Measurements from ENCODE around the gene HPDL.

The HPDL gene

GRCh38 chr1:45334308-45335245 lies 7.9 kb downstream of the HPDL start:
- peaks cover 46% of the 10 kb centered on the region for H3K36me3 ChIP-seq (ENCODE audit: control insufficient read depth, low read length)
- H3K27ac ChIP-seq (ENCODE audit: low read depth, low read length): 0 out of 2 replicates have a peak overlapping the region, but pooled peaks have one; percentile 0
- H3K27me3 ChIP-seq (ENCODE audit: control insufficient read depth, low read length): no peaks in the 10 kb centered on the region
- H4K20me1 ChIP-seq (ENCODE audit: control insufficient read depth, insufficient read depth, low read depth, low read length): no peaks in the 10 kb centered on the region
- peaks cover 20% of the 10 kb centered on the region for H3K79me2 ChIP-seq (ENCODE audit: control insufficient read depth, low read length)
- TF ChIP-seq EZH2phosphoT487 (IDR thresholded peaks at IDR 0.05; ENCODE audit: borderline replicate concordance, low read length): no peak
- TF ChIP-seq CTCF (IDR thresholded peaks at IDR 0.05; ENCODE audit: low read depth, low read length, poor library complexity, severe bottlenecking): peak; percentile 53
- H3K4me1 ChIP-seq (ENCODE audit: control insufficient read depth, low read length): peaks cover 29% of the 10 kb centered on the region
- no peak overlapping the region for H3K4me3 ChIP-seq (ENCODE audit: low read length)
- H3F3A ChIP-seq (ENCODE audit: control insufficient read depth, insufficient read depth): peaks cover 20% of the 10 kb centered on the region
- peak overlapping the region; percentile 38 for H3K4me2 ChIP-seq (ENCODE audit: low read length)
- H3K9me2 ChIP-seq (replicated peaks; ENCODE audit: control insufficient read depth, low read length): no peaks in the 10 kb centered on the region
- peaks cover 5% of the 10 kb centered on the region; the same call in 1 of the 2 replicates for H3K9me3 ChIP-seq (ENCODE audit: control insufficient read depth, insufficient read depth, low read length)

DNA sequence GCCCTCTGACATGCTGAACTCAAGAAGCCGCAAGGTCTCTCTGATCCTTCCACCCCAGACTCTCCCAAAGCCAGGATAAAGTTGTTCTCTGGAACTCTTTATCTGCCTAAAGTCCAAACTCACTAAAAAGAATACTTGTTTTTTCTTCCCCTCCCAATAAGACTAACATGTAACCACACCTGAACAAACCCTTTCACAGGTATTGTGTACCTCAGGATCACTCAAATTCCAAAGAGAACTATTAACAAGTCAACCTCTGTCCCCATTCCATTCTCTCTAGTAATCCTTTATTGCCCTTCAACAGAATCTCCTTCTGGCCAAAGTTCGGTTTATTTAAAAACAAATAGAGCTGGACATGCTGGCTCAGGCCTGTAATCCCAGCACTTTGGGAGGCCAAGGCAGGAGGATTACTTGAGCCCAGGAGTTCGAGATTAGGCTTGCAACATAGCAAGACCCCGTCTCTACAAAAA lies 9.2 kb downstream of the HPDL start:
- no peak for TF ChIP-seq CTCF (IDR thresholded peaks at IDR 0.05; ENCODE audit: low read depth, low read length, poor library complexity, severe bottlenecking)
- TF ChIP-seq EZH2phosphoT487 (IDR thresholded peaks at IDR 0.05; ENCODE audit: borderline replicate concordance, low read length): no peak
- H3K4me1 ChIP-seq (ENCODE audit: control insufficient read depth, low read length): peaks cover 29% of the 10 kb centered on the region

GRCh38 chr1:45337630-45338325 lies 11.1 kb downstream of the HPDL start:
- H3K27ac ChIP-seq (ENCODE audit: low read depth, low read length): peak overlapping the region; percentile 87; the same call in 1 of the 2 replicates
- H4K20me1 ChIP-seq (ENCODE audit: control insufficient read depth, insufficient read depth, low read depth, low read length): no peaks in the 10 kb centered on the region
- peak overlapping the region; percentile 96 for H3K4me2 ChIP-seq (ENCODE audit: low read length)
- peak overlapping the region; percentile 88; the same call in 1 of the 2 replicates for H3K4me3 ChIP-seq (ENCODE audit: low read length)
- H3F3A ChIP-seq (ENCODE audit: control insufficient read depth, insufficient read depth): peaks cover 20% of the 10 kb centered on the region; the same call in 1 of the 2 replicates
- H3K9me2 ChIP-seq (replicated peaks; ENCODE audit: control insufficient read depth, low read length): no peaks in the 10 kb centered on the region
- peaks cover 50% of the 10 kb centered on the region for H3K79me2 ChIP-seq (ENCODE audit: control insufficient read depth, low read length)
- H3K36me3 ChIP-seq (ENCODE audit: control insufficient read depth, low read length): peaks cover 65% of the 10 kb centered on the region
- TF ChIP-seq CTCF (IDR thresholded peaks at IDR 0.05; ENCODE audit: low read depth, low read length, poor library complexity, severe bottlenecking) (no peak), EZH2phosphoT487 (IDR thresholded peaks at IDR 0.05; ENCODE audit: borderline replicate concordance, low read length) (no peak)
- peaks cover 5% of the 10 kb centered on the region; the same call in 1 of the 2 replicates for H3K9me3 ChIP-seq (ENCODE audit: control insufficient read depth, insufficient read depth, low read length)
- peaks cover 42% of the 10 kb centered on the region for H3K4me1 ChIP-seq (ENCODE audit: control insufficient read depth, low read length)
- H3K27me3 ChIP-seq (ENCODE audit: control insufficient read depth, low read length): no peaks in the 10 kb centered on the region

More for the DNA sequence above, 9.2 kb downstream of the HPDL start:
- Histone ChIP-seq H3F3A (ENCODE audit: control insufficient read depth, insufficient read depth) (peaks cover 20% of the 10 kb centered on the region; the same call in 1 of the 2 replicates), H3K9me3 (ENCODE audit: control insufficient read depth, insufficient read depth, low read length) (peaks cover 5% of the 10 kb centered on the region; the same call in 1 of the 2 replicates), H3K27ac (ENCODE audit: low read depth, low read length) (no peak overlapping the region), H3K4me2 (ENCODE audit: low read length) (no peak overlapping the region), H3K27me3 (ENCODE audit: control insufficient read depth, low read length) (no peaks in the 10 kb centered on the region), H3K4me3 (ENCODE audit: low read length) (no peak overlapping the region), H3K79me2 (ENCODE audit: control insufficient read depth, low read length) (peaks cover 31% of the 10 kb centered on the region), H3K9me2 (replicated peaks; ENCODE audit: control insufficient read depth, low read length) (no peaks in the 10 kb centered on the region), H3K36me3 (ENCODE audit: control insufficient read depth, low read length) (peaks cover 51% of the 10 kb centered on the region), H4K20me1 (ENCODE audit: control insufficient read depth, insufficient read depth, low read depth, low read length) (no peaks in the 10 kb centered on the region)

Data from DOHH2 (cell line).